Subcutaneous abdominal adipose tissue (tissue), 5 donors: ENCODE measurements around the gene ASB2.

Source experiments
- H3K27ac ChIP-seq: one replicate; pipeline ENCODE4 v1.7.0; 2013; ENCODE audit warnings: low read depth, mild to moderate bottlenecking, inconsistent platforms, low read length, moderate library complexity
- H3K27me3 ChIP-seq, 5 donors: one replicate each; pipeline ENCODE4 v1.7.0; 2013; ENCODE audit warnings: low read length in 5 of 5, inconsistent platforms in 1 of 5; ENCODE audit not compliant: control insufficient read depth in 5 of 5, insufficient read depth in 4 of 5
- H3K36me3 ChIP-seq, 5 donors: one replicate each; pipeline ENCODE4 v1.7.0; 2013; ENCODE audit warnings: low read length in 5 of 5; ENCODE audit not compliant: control insufficient read depth in 5 of 5, insufficient read depth in 5 of 5
- H3K4me1 ChIP-seq, 5 donors: one replicate each; pipeline ENCODE4 v1.7.0; 2013; ENCODE audit warnings: low read length in 5 of 5, mild to moderate bottlenecking in 3 of 5, moderate library complexity in 1 of 5; ENCODE audit not compliant: control insufficient read depth in 5 of 5, insufficient read depth in 5 of 5
- H3K4me3 ChIP-seq, 5 donors: one replicate each; pipeline ENCODE4 v1.7.0; 2013; ENCODE audit warnings: low read length in 5 of 5, low read depth in 1 of 5
- H3K9ac ChIP-seq, 5 donors: one replicate each; pipeline ENCODE4 v1.7.0; 2013; ENCODE audit warnings: low read length in 5 of 5, mild to moderate bottlenecking in 4 of 5, moderate library complexity in 3 of 5
- H3K9me3 ChIP-seq, 5 donors: one replicate each; pipeline ENCODE4 v1.7.0; 2013; ENCODE audit warnings: low read length in 5 of 5; ENCODE audit not compliant: control insufficient read depth in 5 of 5
- donor health status: healthy.
- donor health status: healthy.
- donor health status: healthy.
- donor health status: healthy.
- donor health status: healthy.

The ASB2 gene

DNA sequence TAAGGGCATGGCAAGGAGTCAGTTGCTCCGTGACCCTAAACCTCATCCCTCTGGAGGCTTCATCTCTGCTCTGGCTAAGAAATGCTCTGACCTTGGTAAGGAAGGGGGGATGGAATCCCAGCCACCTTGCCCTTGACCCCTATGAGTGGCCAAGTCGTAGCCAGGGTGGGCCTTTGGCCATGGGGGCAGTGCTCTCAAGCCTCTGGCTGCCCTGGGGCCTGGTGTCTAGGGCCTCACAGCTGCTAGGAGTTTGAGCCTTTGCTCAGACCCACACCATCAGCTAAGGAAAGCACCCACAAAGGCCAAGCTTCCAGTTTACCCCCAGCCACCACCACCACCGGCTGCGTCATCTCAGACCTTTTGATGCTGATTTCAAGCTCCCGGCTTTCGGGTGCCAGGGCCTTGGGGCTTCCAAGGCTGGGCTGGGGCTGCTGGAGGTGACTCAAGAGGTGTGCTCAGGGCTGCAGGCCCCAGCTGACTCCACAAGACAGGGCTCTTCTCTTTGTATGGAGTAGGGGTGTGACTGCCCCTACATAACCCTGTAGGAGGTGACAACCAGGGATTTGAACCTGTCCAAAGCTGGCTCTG, 3.7 kb downstream of the ASB2 start:
- Histone ChIP-seq H3K4me1 (peaks cover 0 to 31% (median 18%) of the 10 kb centered on the region in 5 donors), H3K27ac (no peak overlapping the region), H3K36me3 (no peaks in the 10 kb centered on the region), H3K9ac (no peak overlapping the region), H3K27me3 (peaks cover 3 to 10% (median 5%) of the 10 kb centered on the region in 5 donors), H3K9me3 (no peaks in the 10 kb centered on the region), H3K4me3 (no peak overlapping the region)

DNA sequence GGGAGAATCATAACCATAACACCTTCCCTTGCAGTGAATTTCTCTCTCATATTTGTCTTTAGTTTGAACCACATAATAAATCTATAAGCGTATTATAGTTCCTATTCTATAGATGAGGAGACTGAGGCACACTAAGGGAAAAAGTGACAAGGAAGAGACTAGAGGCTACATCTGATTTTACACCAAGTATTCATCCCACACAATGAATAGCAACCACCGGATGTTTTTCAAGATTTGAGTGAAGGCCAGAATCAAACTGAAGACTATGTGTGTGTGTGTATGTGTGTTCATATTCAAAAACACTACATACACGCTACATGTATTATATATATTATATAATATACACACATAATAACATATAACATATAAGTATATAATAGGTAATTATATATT, 4.7 kb downstream of the ASB2 start:
- H3K27ac ChIP-seq: no peak overlapping the region
- no peaks in the 10 kb centered on the region for H3K9me3 ChIP-seq
- H3K27me3 ChIP-seq: peaks cover 0 to 5% (median 2%) of the 10 kb centered on the region in 5 donors
- no peak overlapping the region for H3K9ac ChIP-seq
- no peaks in the 10 kb centered on the region for H3K36me3 ChIP-seq
- peaks cover 0 to 32% (median 18%) of the 10 kb centered on the region in 5 donors for H3K4me1 ChIP-seq
- H3K4me3 ChIP-seq: no peak overlapping the region

DNA sequence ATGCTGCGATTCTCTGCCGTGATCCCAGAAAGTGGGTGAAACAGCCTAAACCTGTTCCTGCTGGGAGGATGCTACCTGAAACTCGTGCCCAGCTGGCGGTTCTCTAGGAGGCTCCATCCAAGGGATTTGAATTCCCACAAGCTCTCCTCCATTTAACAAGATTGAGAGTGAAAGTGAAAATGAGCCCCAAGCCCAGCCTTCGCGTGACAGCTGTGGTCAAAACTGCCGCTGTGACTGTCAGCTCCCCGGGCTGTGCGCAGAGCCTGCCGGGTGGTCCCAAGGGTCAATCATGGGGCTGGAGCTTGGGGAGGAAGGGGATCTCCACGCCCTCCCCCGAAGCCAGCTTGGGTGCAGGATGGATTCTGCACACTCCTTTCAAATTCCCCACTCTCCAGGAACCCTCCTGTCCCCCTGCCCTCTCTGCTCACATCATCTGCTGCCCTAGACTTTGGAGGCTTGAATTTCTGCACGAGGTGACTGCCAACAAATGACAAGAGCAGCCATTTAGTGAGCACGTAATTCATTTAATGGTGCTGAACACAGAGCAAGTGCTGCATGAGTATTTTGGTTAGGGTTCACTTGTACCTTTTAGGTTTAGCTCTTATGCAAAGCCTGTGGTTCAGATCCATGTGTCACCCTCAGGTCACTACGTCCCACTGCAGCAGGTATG, 5.3 kb downstream of the ASB2 start:
- H3K9ac ChIP-seq: peak overlapping the region in 2 of 5 donors; percentile 3 to 51
- peaks cover 0 to 26% (median 17%) of the 10 kb centered on the region in 5 donors for H3K4me1 ChIP-seq
- H3K27ac ChIP-seq: no peak overlapping the region
- H3K9me3 ChIP-seq: no peaks in the 10 kb centered on the region
- H3K27me3 ChIP-seq: peaks cover 0 to 5% (median 2%) of the 10 kb centered on the region in 5 donors
- peak overlapping the region; percentile 38 to 59 (median 52) for H3K4me3 ChIP-seq
- no peaks in the 10 kb centered on the region for H3K36me3 ChIP-seq

DNA sequence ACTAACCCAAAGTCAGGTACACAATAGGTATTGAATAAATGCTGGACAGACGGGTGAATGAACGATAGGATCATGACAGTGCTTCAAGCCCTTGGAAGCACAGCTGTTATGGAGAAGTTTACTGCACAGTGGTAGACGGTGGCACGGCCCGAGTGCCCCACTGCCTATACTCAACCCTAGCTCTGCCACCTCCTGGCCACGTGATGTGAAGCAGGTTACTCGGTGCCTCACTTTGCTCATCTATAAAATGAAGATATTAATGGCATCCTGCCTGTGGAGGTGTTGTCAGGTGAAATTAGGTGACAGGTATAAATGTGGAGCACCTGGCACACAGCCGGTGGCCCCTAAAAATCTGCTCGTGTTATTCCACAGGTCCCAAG, 5.8 kb downstream of the ASB2 start:
- Histone ChIP-seq H3K36me3 (no peaks in the 10 kb centered on the region), H3K9me3 (no peaks in the 10 kb centered on the region), H3K27ac (no peak overlapping the region), H3K9ac (peak overlapping the region in 2 of 5 donors; percentile 3 to 51), H3K27me3 (peaks cover 0 to 5% (median under 1%) of the 10 kb centered on the region in 5 donors), H3K4me1 (peaks cover 0 to 21% (median 17%) of the 10 kb centered on the region in 5 donors), H3K4me3 (peak overlapping the region; percentile 38 to 59 (median 52))

DNA sequence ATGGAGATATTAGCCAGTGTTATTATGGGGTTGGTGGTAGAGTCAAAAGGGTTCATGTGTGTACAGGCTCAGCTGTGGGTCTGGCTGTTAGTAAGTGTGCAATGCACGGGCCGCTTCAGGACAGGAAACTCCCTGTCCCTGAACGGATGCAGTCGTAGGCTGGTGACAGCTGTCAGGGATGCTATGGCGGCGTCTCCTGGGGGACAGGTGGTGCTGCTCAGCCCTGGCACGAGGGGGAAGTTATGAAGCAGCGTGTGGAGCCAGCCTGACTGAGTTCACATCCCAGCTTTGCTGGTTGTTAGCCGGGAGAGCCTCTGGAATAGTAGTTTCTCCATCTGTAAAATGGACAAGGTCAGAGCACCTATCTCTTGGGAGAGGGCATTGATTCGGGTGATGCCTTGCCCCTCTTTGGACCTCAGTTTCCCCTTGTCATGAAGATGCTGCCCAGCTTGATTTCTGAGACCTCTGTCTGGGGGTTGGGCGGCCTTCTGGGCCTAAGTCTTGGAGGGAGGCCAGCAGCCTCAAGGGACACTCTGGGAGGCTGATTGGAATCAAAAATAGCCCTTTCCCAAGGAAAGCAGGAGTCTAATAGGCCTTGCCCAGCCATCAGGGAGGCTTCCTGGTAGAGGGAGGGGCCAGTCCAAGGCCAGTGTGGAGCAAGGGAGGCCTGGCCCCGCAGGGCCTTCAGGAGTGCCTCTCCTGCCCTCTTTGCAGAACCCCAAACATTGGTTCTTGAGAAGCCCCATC, 7.1 kb downstream of the ASB2 start:
- H3K9me3 ChIP-seq: no peaks in the 10 kb centered on the region
- no peak overlapping the region for H3K27ac ChIP-seq
- H3K4me1 ChIP-seq: peaks cover 0 to 20% (median 15%) of the 10 kb centered on the region in 5 donors
- H3K27me3 ChIP-seq: peaks cover 0 to 5% (median 0%) of the 10 kb centered on the region in 5 donors
- no peak overlapping the region for H3K4me3 ChIP-seq
- H3K36me3 ChIP-seq: no peaks in the 10 kb centered on the region
- H3K9ac ChIP-seq: no peak overlapping the region

DNA sequence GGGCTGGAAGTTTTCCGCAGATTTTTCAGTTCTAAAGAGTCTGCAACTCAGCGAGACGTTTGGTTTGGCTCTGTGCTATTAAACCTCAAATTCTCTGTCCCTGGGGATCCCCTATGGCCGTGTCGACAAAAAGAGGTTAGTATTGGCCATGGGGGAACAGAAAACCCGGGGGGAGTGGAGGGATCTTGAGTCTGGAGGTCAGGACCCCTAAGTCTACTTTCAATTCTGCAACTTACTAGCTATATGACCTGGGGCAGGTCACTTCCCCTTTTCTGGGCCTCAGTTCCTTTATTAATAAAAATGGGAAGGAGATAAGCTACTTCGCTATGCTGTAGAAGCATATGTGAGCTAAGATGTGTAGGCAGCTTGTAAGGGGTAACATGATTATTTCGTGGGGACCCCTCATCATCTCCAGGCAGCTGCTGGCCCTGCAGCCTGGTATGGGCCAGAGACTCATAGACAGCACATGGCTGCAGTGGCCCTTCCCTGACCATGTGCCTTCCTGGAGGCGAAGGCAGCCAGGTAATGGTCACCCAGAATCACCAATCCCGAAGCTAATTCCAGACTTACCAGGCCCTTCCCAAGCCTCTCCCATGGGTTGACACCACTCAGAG, 8.6 kb downstream of the ASB2 start:
- H3K4me1 ChIP-seq: peaks cover 0 to 25% (median 15%) of the 10 kb centered on the region in 5 donors
- H3K27me3 ChIP-seq: peaks cover 0 to 3% (median 0%) of the 10 kb centered on the region in 5 donors
- no peak overlapping the region for H3K9ac ChIP-seq
- no peaks in the 10 kb centered on the region for H3K36me3 ChIP-seq
- no peak overlapping the region for H3K27ac ChIP-seq
- H3K9me3 ChIP-seq: no peaks in the 10 kb centered on the region
- H3K4me3 ChIP-seq: no peak overlapping the region

DNA sequence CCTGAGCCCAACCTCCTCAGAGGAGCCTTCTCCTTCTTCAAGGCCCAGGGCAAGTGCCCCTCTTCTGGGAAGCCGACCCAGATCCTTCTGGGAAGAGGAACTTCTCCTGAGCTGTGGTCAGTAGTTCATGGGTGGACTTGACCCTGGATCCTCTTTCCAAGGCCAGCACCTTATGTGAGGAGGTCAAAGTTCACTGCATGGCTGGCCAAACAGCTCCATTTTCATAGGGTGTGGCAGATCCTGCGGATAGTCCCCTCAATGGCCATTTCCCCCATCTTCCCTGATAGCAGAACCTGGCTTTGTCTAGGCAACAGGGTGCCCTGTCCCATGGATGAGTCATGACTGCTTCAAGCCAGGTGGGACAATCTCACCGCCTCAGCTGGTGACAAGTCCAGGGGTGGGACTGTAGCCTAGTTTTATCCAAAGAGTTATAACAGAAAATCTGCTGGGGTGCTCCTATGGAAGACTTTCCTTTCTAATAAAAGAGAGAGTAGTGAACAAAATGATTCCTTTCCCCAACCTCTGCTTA, 10.4 kb downstream of the ASB2 start:
- Histone ChIP-seq H3K9me3 (no peaks in the 10 kb centered on the region), H3K36me3 (no peaks in the 10 kb centered on the region), H3K4me1 (peaks cover 0 to 23% (median 12%) of the 10 kb centered on the region in 5 donors), H3K4me3 (no peak overlapping the region), H3K27me3 (no peaks in the 10 kb centered on the region), H3K27ac (no peak overlapping the region), H3K9ac (no peak overlapping the region)

DNA sequence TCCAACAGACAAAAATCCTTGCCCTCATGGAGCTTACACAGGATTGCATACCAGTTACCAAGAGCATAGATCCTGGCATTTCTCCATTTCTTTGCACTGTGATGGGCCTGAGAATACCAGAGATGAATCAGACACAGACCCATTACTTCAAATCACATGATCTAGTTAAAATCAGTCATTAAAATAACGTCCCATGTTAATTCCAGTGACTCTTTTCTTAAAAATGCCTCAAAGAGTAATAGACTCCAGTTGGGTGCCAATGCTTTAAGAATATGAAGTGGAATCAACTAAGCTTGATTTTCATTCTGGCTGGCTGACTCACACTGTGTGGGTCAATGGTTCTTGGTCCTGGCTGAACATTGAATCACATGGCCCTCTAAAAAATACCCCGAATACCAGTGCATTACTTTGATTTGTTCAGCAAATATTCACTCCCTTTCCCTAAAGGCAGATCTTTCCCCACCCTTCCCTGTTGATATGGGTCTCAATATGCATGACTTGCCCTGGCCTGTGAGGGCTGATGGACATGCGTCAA, 11.0 kb downstream of the ASB2 start:
- Histone ChIP-seq H3K9me3 (no peaks in the 10 kb centered on the region), H3K4me3 (no peak overlapping the region), H3K4me1 (peaks cover 0 to 19% (median 8%) of the 10 kb centered on the region in 5 donors), H3K27me3 (no peaks in the 10 kb centered on the region), H3K36me3 (no peaks in the 10 kb centered on the region), H3K9ac (no peak overlapping the region), H3K27ac (no peak overlapping the region)

DNA sequence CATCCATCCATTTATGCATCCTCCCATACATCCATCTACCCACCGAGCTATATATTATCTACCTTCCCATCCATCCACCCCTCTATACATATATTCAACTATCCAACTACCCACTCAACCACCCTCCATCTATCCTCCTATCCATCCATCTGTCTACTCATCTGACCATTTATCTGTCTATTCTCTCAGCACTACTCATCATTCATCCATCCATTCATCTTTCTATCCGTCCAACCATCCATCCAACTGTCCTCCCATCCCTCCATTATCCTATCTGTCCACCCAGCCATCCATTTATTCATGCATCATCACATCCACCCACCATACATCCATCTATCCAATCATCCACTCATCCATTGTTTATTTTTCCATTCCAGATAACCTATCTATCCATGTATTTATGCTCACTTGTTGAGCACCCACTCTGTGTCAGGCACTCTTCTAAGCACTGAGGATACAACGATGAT, 11.5 kb downstream of the ASB2 start:
- Histone ChIP-seq H3K9me3 (no peaks in the 10 kb centered on the region), H3K4me1 (peaks cover 0 to 19% (median 8%) of the 10 kb centered on the region in 5 donors), H3K9ac (no peak overlapping the region), H3K27ac (no peak overlapping the region), H3K4me3 (no peak overlapping the region), H3K36me3 (no peaks in the 10 kb centered on the region), H3K27me3 (no peaks in the 10 kb centered on the region)
